NB4 (cell line): ENCODE results near the gene ACO2.

Source experiments
- DNase-seq: peaks from one replicate; pipeline ENCODE4 v3.0.0; 2010; ENCODE audit warnings: low read depth
- H3K4me3 ChIP-seq: one replicate; pipeline ENCODE4 v1.5.1; 2011; ENCODE audit warnings: mild to moderate bottlenecking, low read depth, low read length, moderate library complexity
- CTCF ChIP-seq: IDR thresholded peaks from one replicate; pipeline ENCODE4 v1.5.1; 2012; ENCODE audit warnings: low read depth, low read length
- MAX ChIP-seq: IDR thresholded peaks from 2 replicates; pipeline ENCODE4 v1.6.1; 2011; ENCODE audit warnings: low read depth, low read length
- MYC ChIP-seq: IDR thresholded peaks from 2 replicates; pipeline ENCODE4 v1.6.1; 2011; ENCODE audit warnings: low read depth, low read length
- POLR2A ChIP-seq: IDR thresholded peaks from 2 replicates; pipeline ENCODE4 v1.6.1; 2011; ENCODE audit warnings: mild to moderate bottlenecking; ENCODE audit not compliant: insufficient read length; ENCODE audit errors: extremely low read depth

The ACO2 gene

GRCh38 chr22:41563051-41563711, 94.3 kb downstream of the ACO2 start:
- H3K4me3 ChIP-seq, result no peak overlapping the region
- DNase-seq, result peak; percentile 67
- TF ChIP-seq MAX (no peak), CTCF (no peak), MYC (no peak), POLR2A (no peak)

DNA sequence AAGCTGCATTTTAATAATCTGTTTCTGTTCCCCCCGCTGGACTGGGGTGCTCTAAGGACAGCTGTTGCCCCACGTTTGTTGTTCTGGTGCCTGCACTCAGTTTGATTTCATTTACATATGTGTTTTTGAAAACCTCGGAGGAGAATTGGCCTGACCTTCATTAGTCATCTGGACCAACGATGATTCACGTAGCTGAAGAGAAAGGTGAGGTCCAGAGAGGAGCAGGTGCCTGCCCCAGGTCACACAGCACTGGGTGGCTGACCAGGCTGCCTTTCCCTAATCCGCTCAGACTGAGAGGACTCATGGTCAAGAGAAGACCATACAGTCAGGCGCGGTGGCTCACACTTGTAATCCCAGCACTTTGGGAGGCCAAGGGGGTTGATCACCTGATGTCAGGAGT, 95.6 kb downstream of the ACO2 start:
- TF ChIP-seq CTCF (no peak), MAX (no peak), MYC (no peak), POLR2A (no peak)
- DNase-seq, result no peak

GRCh38 chr22:41565403-41566054, 96.6 kb downstream of the ACO2 start:
- no peak overlapping the region for H3K4me3 ChIP-seq
- peak; percentile 59 for DNase-seq
- no peak for TF ChIP-seq CTCF
- no peak for TF ChIP-seq MAX
- no peak for TF ChIP-seq MYC
- no peak for TF ChIP-seq POLR2A

More for the DNA sequence above, 95.6 kb downstream of the ACO2 start:
- H3K4me3 ChIP-seq, result no peak overlapping the region

DNA sequence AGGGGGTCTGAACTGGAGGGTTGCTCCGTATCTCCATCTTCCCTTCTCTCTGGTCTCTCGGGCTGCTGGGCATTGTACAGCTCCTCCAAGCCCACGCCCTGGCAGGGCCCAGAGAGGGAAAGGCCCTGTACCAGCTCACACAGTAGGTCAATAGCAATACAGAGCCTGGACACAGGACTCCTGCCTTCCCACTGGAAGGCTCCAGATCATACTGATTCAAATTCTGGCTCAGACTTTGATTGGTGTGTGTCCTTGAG, 98.5 kb downstream of the ACO2 start:
- no peak for DNase-seq
- no peak for TF ChIP-seq MYC
- no peak for TF ChIP-seq POLR2A
- no peak for TF ChIP-seq MAX
- TF ChIP-seq CTCF, result no peak
- no peak overlapping the region for H3K4me3 ChIP-seq

DNA sequence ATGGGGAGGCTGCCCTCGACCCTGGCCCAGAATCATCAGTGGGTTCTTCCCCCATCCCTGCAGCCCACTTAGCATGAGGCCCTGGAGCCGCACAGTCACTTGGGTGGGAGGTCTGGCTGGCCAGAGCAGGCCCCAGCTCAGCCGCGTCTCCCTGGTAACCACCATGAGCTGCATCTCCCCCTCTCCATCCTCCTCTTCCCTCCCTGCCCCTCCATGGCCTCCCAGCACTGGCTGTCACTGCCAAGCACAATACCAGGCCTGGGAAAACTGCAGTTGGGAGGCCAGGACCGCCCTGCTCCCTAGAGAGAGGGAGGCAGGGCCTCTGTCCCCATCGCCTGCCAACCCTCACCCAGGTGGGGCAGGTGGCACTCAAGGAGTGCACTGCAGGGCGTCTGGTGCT, 99.9 kb downstream of the ACO2 start:
- no peak overlapping the region for H3K4me3 ChIP-seq
- TF ChIP-seq CTCF, result no peak
- TF ChIP-seq POLR2A, result no peak
- TF ChIP-seq MAX, result no peak
- no peak for TF ChIP-seq MYC
- no peak for DNase-seq
